Nephron (organoid): ENCODE data around the gene PWP2.
"Not testable (repeated sequence)": the region's sequence is repeated elsewhere in the genome, so short reads cannot be mapped to it uniquely, and the experiment has no call there.

Experiments
- H3K27ac Mint-ChIP-seq, 3 experiments: 2 replicates each; pipeline ENCODE4 v1.8.0; 2020; ENCODE audit warnings: mixed read lengths in 3 of 3, mild to moderate bottlenecking in 2 of 3, moderate library complexity in 1 of 3
- H3K27me3 Mint-ChIP-seq: 2 replicates; pipeline ENCODE4 v1.8.0; 2021; ENCODE audit warnings: low read depth, mild to moderate bottlenecking, moderate library complexity, mixed read lengths
- H3K36me3 Mint-ChIP-seq: 2 replicates; pipeline ENCODE4 v1.8.0; 2020; ENCODE audit warnings: low read depth, mixed read lengths
- H3K4me1 Mint-ChIP-seq: 2 replicates; pipeline ENCODE4 v1.8.0; 2020; ENCODE audit warnings: mixed read lengths
- H3K4me3 Mint-ChIP-seq, 3 experiments: 2 replicates each; pipeline ENCODE4 v1.8.0; 2020; ENCODE audit warnings: mild to moderate bottlenecking in 3 of 3, mixed read lengths in 3 of 3, moderate library complexity in 2 of 3
- H3K9me3 Mint-ChIP-seq: 2 replicates; pipeline ENCODE4 v1.8.0; 2020; ENCODE audit warnings: mixed read lengths

The PWP2 gene

DNA sequence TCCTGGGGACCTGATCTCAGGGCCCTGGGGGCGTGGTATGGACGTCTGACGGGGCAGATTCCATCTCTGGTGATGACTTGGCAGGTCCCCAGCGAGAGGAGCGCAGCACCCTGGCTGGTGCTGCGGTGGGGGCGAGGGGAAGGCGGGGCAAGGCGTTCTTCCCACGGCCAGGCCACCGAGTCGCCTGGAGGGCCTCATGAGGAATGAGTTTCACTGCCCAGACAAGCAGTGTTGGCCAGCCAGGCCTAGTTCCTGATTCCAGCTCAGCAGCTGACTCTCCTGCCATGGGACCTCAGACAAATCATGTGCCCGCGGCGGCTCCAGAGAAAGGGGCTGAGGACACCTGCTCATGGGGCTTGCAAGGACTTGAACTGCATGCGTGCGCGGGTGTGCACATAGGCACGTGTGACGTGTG lies 47.6 kb downstream of the PWP2 start:
- not testable (repeated sequence) for H3K27me3 Mint-ChIP-seq, H3K4me1 Mint-ChIP-seq, H3K27ac Mint-ChIP-seq, H3K4me3 Mint-ChIP-seq, H3K9me3 Mint-ChIP-seq, H3K36me3 Mint-ChIP-seq

- not testable (repeated sequence) for H3K36me3 Mint-ChIP-seq, H3K27me3 Mint-ChIP-seq, H3K4me3 Mint-ChIP-seq, H3K9me3 Mint-ChIP-seq, H3K4me1 Mint-ChIP-seq, H3K27ac Mint-ChIP-seq
Observed at GRCh38 chr21:44155231-44155993, 48.2 kb downstream of the PWP2 start.

DNA sequence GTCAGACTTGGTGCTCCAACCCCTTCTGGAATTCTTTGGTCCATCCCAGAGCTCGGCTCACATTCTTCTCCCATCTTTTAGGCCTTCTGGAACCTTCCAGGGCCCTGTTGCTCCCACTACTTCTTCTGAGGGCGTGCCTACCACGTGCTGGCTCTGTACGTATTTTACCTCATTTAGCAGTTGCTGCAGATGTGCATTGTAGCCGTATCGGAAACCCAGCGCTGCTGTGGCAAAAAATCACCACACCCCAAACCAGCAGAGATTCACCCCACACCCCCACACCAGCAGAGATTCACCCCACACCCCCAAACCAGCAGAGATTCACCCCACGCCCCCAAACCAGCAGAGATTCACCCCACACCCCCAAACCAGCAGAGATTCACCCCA lies 48.8 kb downstream of the PWP2 start:
- not testable (repeated sequence) for H3K9me3 Mint-ChIP-seq, H3K4me1 Mint-ChIP-seq, H3K27ac Mint-ChIP-seq, H3K27me3 Mint-ChIP-seq, H3K4me3 Mint-ChIP-seq, H3K36me3 Mint-ChIP-seq

DNA sequence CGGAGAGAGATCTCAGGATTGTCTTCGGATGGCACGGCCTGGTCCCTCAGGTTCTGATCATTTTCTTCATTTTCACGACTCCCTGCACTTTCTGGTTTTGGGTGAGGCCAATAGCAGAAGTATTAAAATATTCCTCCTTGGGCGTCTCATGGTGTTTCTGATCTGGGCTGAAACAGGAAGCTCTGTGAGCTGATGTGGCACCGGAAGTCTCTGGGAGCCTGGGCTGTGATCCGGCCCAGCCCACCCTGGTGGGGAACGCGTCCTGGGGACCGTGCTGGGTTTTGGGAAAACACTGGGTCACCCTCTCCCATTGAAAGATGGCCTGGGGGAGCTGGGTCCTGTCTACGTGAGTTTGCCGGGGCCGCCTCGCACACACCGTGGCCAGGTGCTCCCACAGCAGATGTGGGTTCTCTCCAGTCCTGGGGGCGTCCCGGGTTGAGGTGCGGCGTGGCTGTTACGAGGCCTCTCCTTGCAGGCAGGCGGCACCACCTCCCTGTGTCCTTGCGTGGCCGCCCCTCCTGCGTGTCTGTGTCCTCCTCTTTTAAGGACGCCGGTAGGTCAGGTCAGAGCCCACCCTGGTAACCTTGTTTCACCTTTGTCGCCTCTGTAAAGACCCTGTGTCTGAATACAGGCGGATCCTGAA lies 50.4 kb downstream of the PWP2 start:
- H3K27me3 Mint-ChIP-seq, H3K36me3 Mint-ChIP-seq, H3K9me3 Mint-ChIP-seq, H3K4me1 Mint-ChIP-seq, H3K4me3 Mint-ChIP-seq, H3K27ac Mint-ChIP-seq: not testable (repeated sequence)

- H3K9me3 Mint-ChIP-seq, H3K27ac Mint-ChIP-seq, H3K27me3 Mint-ChIP-seq, H3K36me3 Mint-ChIP-seq, H3K4me3 Mint-ChIP-seq, H3K4me1 Mint-ChIP-seq: not testable (repeated sequence)
Observed at GRCh38 chr21:44158082-44158468, 50.9 kb downstream of the PWP2 start.

- not testable (repeated sequence) for H3K27me3 Mint-ChIP-seq, H3K4me1 Mint-ChIP-seq, H3K27ac Mint-ChIP-seq, H3K36me3 Mint-ChIP-seq, H3K9me3 Mint-ChIP-seq, H3K4me3 Mint-ChIP-seq
Observed at GRCh38 chr21:44159349-44160297, 52.4 kb downstream of the PWP2 start.

DNA sequence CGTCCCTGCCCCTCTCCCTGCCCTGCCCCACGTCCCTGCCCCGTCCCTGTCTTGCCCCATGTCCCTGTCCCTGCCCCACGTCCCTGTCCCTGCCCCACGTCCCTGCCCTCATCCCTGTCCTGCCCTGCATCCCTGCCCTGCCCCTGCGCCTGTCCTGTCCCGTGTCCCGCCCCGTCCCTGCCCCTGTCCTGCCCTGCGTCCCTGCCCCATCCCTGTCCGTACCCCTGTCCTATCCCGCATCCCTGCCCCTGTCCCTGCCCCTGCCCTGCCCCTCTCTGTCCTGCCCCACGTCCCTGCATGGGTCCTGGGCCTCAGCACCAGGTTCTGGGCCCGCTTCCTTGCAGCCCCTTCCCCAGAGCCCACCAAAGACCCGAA lies 53.1 kb downstream of the PWP2 start:
- H3K9me3 Mint-ChIP-seq, H3K4me1 Mint-ChIP-seq, H3K27me3 Mint-ChIP-seq, H3K4me3 Mint-ChIP-seq, H3K27ac Mint-ChIP-seq, H3K36me3 Mint-ChIP-seq: not testable (repeated sequence)

- H3K4me1 Mint-ChIP-seq, H3K27ac Mint-ChIP-seq, H3K4me3 Mint-ChIP-seq, H3K27me3 Mint-ChIP-seq, H3K36me3 Mint-ChIP-seq, H3K9me3 Mint-ChIP-seq: not testable (repeated sequence)
Observed at GRCh38 chr21:44160821-44161220, 53.6 kb downstream of the PWP2 start.

DNA sequence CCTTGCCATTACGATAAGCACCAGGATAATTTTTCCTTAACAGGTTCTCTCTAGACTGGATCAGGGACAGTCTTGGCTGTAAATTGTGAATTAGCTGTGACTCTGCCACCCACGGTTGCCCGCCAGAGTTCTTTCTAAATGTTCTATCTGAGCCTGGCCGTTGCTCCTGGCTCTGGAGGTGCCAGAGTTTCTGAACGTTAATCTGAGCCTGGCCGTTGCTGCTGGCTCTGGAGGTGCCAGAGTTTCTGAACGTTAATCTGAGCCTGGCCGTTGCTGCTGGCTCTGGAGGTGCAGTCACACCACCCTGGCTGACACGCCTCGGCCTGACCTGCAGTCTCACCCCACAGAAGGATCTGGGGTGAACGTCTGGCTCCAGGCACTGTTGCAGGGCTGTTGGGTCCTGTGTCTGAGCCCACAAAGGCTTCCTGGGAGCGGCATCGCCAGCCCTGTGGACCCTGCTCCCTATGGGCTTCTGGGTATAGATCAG lies 56.0 kb downstream of the PWP2 start:
- H3K4me3 Mint-ChIP-seq, H3K9me3 Mint-ChIP-seq, H3K36me3 Mint-ChIP-seq, H3K4me1 Mint-ChIP-seq, H3K27me3 Mint-ChIP-seq, H3K27ac Mint-ChIP-seq: not testable (repeated sequence)

DNA sequence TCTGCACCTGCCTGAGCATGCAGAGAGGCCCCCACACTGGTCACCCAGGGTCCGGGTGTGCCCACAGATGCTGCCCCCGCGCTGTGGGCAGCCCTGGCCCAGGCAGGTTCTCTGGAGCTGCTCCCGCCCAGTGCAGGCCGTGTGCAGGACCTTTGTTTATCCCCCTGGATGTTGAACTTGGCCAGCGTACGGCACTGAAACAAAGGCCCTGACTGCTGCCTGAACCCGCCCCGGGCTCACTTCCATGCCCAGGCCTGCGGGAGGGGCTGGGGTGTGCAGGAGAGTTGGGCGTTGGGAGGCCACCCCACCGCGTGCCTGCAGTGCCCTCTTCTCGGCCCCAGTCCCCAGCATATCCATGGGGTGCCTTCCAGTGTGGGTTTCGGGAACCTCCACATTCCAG lies 58.7 kb downstream of the PWP2 start:
- not testable (repeated sequence) for H3K4me3 Mint-ChIP-seq, H3K36me3 Mint-ChIP-seq, H3K27me3 Mint-ChIP-seq, H3K4me1 Mint-ChIP-seq, H3K27ac Mint-ChIP-seq, H3K9me3 Mint-ChIP-seq

- H3K27ac Mint-ChIP-seq, H3K36me3 Mint-ChIP-seq, H3K9me3 Mint-ChIP-seq, H3K4me1 Mint-ChIP-seq, H3K27me3 Mint-ChIP-seq, H3K4me3 Mint-ChIP-seq: not testable (repeated sequence)
Observed at GRCh38 chr21:44167527-44167926, 60.3 kb downstream of the PWP2 start.

DNA sequence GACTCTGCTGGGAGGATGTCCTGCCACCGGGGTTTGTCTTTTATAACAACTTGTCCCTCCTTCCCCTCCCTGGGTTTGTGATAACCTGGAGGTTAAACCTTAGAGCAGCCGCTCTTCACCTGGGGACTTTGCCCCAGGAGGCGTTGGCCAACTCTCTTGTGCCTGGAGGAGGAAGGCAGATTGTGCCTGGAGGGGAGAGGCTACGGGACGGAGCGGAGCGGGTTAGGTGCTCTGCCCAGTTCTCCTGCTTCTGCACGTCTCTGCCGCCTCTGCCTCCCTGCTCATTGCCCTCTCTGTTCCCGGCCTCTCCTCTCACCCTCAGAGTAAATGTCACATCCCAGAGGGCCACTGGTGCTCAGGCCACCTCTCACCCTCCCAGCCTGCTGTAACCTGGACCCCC lies 63.1 kb downstream of the PWP2 start:
- not testable (repeated sequence) for H3K27me3 Mint-ChIP-seq, H3K27ac Mint-ChIP-seq, H3K4me3 Mint-ChIP-seq, H3K36me3 Mint-ChIP-seq, H3K4me1 Mint-ChIP-seq, H3K9me3 Mint-ChIP-seq

DNA sequence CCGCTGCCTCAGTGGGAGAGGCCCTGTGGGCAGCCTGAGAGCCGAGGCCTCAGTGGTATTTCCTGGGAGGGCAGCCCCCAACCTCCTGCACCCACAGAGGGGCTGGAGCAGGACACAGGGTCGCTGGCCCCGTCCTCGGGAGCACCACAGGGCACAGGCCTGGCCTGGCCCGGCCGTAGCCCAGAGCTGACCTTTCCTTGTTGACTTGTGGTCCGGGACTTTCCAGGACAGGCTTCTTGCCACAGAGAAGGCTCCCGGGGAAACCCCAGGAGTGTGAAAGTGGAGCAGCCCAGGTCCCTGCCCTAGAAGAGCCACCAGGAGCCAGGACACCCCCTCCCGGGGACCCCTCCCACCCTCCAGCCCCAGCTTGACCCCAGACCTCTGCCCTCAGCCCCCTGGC lies 63.7 kb downstream of the PWP2 start:
- not testable (repeated sequence) for H3K9me3 Mint-ChIP-seq, H3K4me1 Mint-ChIP-seq, H3K27ac Mint-ChIP-seq, H3K4me3 Mint-ChIP-seq, H3K36me3 Mint-ChIP-seq, H3K27me3 Mint-ChIP-seq

- not testable (repeated sequence) for H3K9me3 Mint-ChIP-seq, H3K36me3 Mint-ChIP-seq, H3K4me1 Mint-ChIP-seq, H3K4me3 Mint-ChIP-seq, H3K27me3 Mint-ChIP-seq, H3K27ac Mint-ChIP-seq
Observed at GRCh38 chr21:44171962-44172572, 64.9 kb downstream of the PWP2 start.

- not testable (repeated sequence) for H3K9me3 Mint-ChIP-seq, H3K4me1 Mint-ChIP-seq, H3K4me3 Mint-ChIP-seq, H3K27me3 Mint-ChIP-seq, H3K36me3 Mint-ChIP-seq, H3K27ac Mint-ChIP-seq
Observed at GRCh38 chr21:44172741-44173140, 65.5 kb downstream of the PWP2 start.
